HG03139 (cell line): ENCODE data around the gene ARSK.
"Not testable (repeated sequence)": the region's sequence is repeated elsewhere in the genome, so short reads cannot be mapped to it uniquely, and the experiment has no call there.

Experiments used
- ATAC-seq: cut with Tn5 transposase; IDR thresholded peaks from one replicate; pipeline ENCODE4 v1.9.1; 2021; ENCODE audit not compliant: unreplicated experiment

ARSK gene

GRCh38 chr5:95620030-95620869, 65.3 kb downstream of the ARSK start, which contains the start of gene GPR150:
GPR150 (plus strand) TSS chr5:95620087; CDS start chr5:95620276, 189 bp downstream.
- ATAC-seq: peak; percentile 60

- ATAC-seq: peak; percentile 41
These were observed 66.3 kb downstream of the ARSK start for GRCh38 chr5:95620870-95621838.

GRCh38 chr5:95621839-95622629, 67.1 kb downstream of the ARSK start:
- ATAC-seq: no peak

GRCh38 chr5:95623706-95624105, 68.8 kb downstream of the ARSK start:
- no peak for ATAC-seq

GRCh38 chr5:95624368-95624767, 69.5 kb downstream of the ARSK start:
- ATAC-seq: no peak

GRCh38 chr5:95626701-95627100, 71.8 kb downstream of the ARSK start:
- no peak for ATAC-seq

GRCh38 chr5:95627971-95628810, 73.3 kb downstream of the ARSK start:
- ATAC-seq: no peak

- ATAC-seq: no peak
These were observed 74.0 kb downstream of the ARSK start for GRCh38 chr5:95628933-95629332.

GRCh38 chr5:95630394-95630917, 75.6 kb downstream of the ARSK start:
- ATAC-seq: no peak

GRCh38 chr5:95631255-95631958, 76.5 kb downstream of the ARSK start:
- no peak for ATAC-seq

GRCh38 chr5:95631991-95632675, 77.2 kb downstream of the ARSK start:
- ATAC-seq: peak; percentile 94

GRCh38 chr5:95632942-95633341, 78.0 kb downstream of the ARSK start:
- not testable (repeated sequence) for ATAC-seq

- ATAC-seq: no peak
These were observed 78.8 kb downstream of the ARSK start for GRCh38 chr5:95633671-95634070.

- no peak for ATAC-seq
These were observed 79.2 kb downstream of the ARSK start for GRCh38 chr5:95634081-95634480.

- ATAC-seq: no peak
These were observed 83.7 kb downstream of the ARSK start for GRCh38 chr5:95638632-95639031.

- no peak for ATAC-seq
These were observed 86.9 kb downstream of the ARSK start for GRCh38 chr5:95641741-95642220.

- ATAC-seq: no peak
These were observed 88.3 kb downstream of the ARSK start for GRCh38 chr5:95643152-95643551.

- peak; percentile 35 for ATAC-seq
These were observed 89.6 kb downstream of the ARSK start for GRCh38 chr5:95644351-95645042.
